Measurements from ENCODE around the gene PIP4K2B. TPM values are rescaled to one million over a fixed set of nuclear protein-coding genes. Genes with fewer than 3 reads are reported as not detected.

PIP4K2B gene
- polyA plus RNA-seq, 1 experiment = 36.8 TPM

GRCh38 chr17:38766341-38766740, 33.0 kb downstream of the PIP4K2B start:
- POLR2A ChIA-PET = no interaction called here
- no peaks in the 10 kb centered on the region for H3K27me3 ChIP-seq (ENCODE audit: control insufficient read depth, insufficient read depth, low read length)
- no peak for DNase-seq (ENCODE audit: low read depth, low spot score)
- no peak overlapping the region for H3K4me3 ChIP-seq (ENCODE audit: low read depth, low read length)
- H3K9me3 ChIP-seq (ENCODE audit: control insufficient read depth, insufficient read depth, low read length) = no peaks in the 10 kb centered on the region
- no peak for TF ChIP-seq CTCF (IDR thresholded peaks at IDR 0.05; ENCODE audit: low read depth, low read length)
- CTCF ChIA-PET = no interaction called here
- H3K27ac ChIP-seq (ENCODE audit: low read depth, low read length) = no peak overlapping the region

GRCh38 chr17:38762231-38762630, 37.1 kb downstream of the PIP4K2B start:
- Histone ChIP-seq H3K4me3 (ENCODE audit: low read depth, low read length) (no peak overlapping the region), H3K27me3 (ENCODE audit: control insufficient read depth, insufficient read depth, low read length) (no peaks in the 10 kb centered on the region), H3K9me3 (ENCODE audit: control insufficient read depth, insufficient read depth, low read length) (no peaks in the 10 kb centered on the region), H3K27ac (ENCODE audit: low read depth, low read length) (no peak overlapping the region)
- POLR2A ChIA-PET = no interaction called here
- no peak for TF ChIP-seq CTCF (IDR thresholded peaks at IDR 0.05; ENCODE audit: low read depth, low read length)
- CTCF ChIA-PET = no interaction called here
- DNase-seq (ENCODE audit: low read depth, low spot score) = no peak

GRCh38 chr17:38761612-38762011, 37.7 kb downstream of the PIP4K2B start:
- ChIA-PET POLR2A (no interaction called here), CTCF (no interaction called here)
- Histone ChIP-seq H3K9me3 (ENCODE audit: control insufficient read depth, insufficient read depth, low read length) (no peaks in the 10 kb centered on the region), H3K27ac (ENCODE audit: low read depth, low read length) (no peak overlapping the region), H3K4me3 (ENCODE audit: low read depth, low read length) (no peak overlapping the region), H3K27me3 (ENCODE audit: control insufficient read depth, insufficient read depth, low read length) (no peaks in the 10 kb centered on the region)
- TF ChIP-seq CTCF (IDR thresholded peaks at IDR 0.05; ENCODE audit: low read depth, low read length) = peak; percentile 41
- no peak for DNase-seq (ENCODE audit: low read depth, low spot score)

- Histone ChIP-seq H3K4me3 (ENCODE audit: low read depth, low read length) (peak overlapping the region; percentile 99), H3K9me3 (ENCODE audit: control insufficient read depth, insufficient read depth, low read length) (peaks cover 4% of the 10 kb centered on the region; the same call in 1 of the 2 replicates), H3K27me3 (ENCODE audit: control insufficient read depth, insufficient read depth, low read length) (no peaks in the 10 kb centered on the region), H3K27ac (ENCODE audit: low read depth, low read length) (peak overlapping the region; percentile 70)
- POLR2A ChIA-PET = no interaction called here
- TF ChIP-seq CTCF (IDR thresholded peaks at IDR 0.05; ENCODE audit: low read depth, low read length) = no peak
- DNase-seq (ENCODE audit: low read depth, low spot score) = no peak
- CTCF ChIA-PET = interaction anchor here (0.7 kb wide), 1 partner anchor 90 kb away, joined by 3 read pairs; no protein-coding TSS in a partner anchor
These were observed 46.3 kb downstream of the PIP4K2B start for GRCh38 chr17:38753071-38753506.

- Histone ChIP-seq H3K27me3 (ENCODE audit: control insufficient read depth, insufficient read depth, low read length) (no peaks in the 10 kb centered on the region), H3K4me3 (ENCODE audit: low read depth, low read length) (peak within 1 kb of the TSS; percentile 99), H3K9me3 (ENCODE audit: control insufficient read depth, insufficient read depth, low read length) (peaks cover 8% of the 10 kb centered on the region; the same call in 1 of the 2 replicates), H3K27ac (ENCODE audit: low read depth, low read length) (peak within 1 kb of the TSS; percentile 70)
- ChIA-PET CTCF (interaction anchor here (0.7 to 1.2 kb wide), 2 partner anchors 17 to 76 kb away, joined by 3 to 5 read pairs; no protein-coding TSS in a partner anchor), POLR2A (interaction anchor here (0.6 to 1.2 kb wide), 5 partner anchors 22 to 167 kb away, joined by 3 to 11 read pairs (median 4); partner anchors contain the start of genes LASP1 and RPL23)
- peak; percentile 97 for DNase-seq (ENCODE audit: low read depth, low spot score)
- no peak for TF ChIP-seq CTCF (IDR thresholded peaks at IDR 0.05; ENCODE audit: low read depth, low read length)
These were observed 46.9 kb downstream of the PIP4K2B start, which contains the start of gene PSMB3 for GRCh38 chr17:38752308-38753070. PSMB3 (plus strand) TSS chr17:38752741; CDS start chr17:38752827, 86 bp downstream.
